ENCODE measurements around the gene SCPEP1. TPM values are rescaled to one million over a fixed set of nuclear protein-coding genes. Genes with fewer than 3 reads are reported as not detected.
"Not testable (repeated sequence)": the region's sequence is repeated elsewhere in the genome, so short reads cannot be mapped to it uniquely, and the experiment has no call there.

SCPEP1 gene
- total and polyA plus RNA-seq, 8 donors, result 6.7 to 74.9 (median 35.8) TPM

DNA sequence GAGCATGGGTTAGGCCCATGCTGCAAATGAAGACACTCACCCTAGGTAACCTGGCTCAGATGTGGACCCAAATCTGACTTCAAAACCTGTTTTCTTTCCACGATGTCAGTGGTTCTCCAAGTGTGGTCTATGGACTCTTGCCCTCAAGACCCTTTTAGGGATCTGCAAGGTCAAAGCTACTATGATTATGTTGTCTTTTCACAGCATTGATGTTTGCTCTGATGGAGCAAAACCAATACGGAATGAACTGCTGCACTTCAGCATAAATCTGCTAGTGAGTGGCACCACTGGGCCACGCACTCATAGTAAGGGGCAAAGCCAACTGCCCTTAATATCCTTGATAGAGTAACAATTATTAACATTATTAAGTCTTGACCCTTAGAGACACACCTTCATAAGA lies 42.5 kb upstream of the SCPEP1 start:
- H3K36me3 ChIP-seq, result peaks cover 11 to 79% (median 64%) of the 10 kb centered on the region in 4 donors
- no peak overlapping the region for H3K27ac ChIP-seq
- intact Hi-C loops (cut with DNase I; ENCODE audit: low total_unique reads), result loop anchor here (5.0 kb wide), 1 partner anchor 113 kb away; no protein-coding TSS in a partner anchor
- no peaks in the 10 kb centered on the region for H3K9me3 ChIP-seq
- TF ChIP-seq, protein P1, sequence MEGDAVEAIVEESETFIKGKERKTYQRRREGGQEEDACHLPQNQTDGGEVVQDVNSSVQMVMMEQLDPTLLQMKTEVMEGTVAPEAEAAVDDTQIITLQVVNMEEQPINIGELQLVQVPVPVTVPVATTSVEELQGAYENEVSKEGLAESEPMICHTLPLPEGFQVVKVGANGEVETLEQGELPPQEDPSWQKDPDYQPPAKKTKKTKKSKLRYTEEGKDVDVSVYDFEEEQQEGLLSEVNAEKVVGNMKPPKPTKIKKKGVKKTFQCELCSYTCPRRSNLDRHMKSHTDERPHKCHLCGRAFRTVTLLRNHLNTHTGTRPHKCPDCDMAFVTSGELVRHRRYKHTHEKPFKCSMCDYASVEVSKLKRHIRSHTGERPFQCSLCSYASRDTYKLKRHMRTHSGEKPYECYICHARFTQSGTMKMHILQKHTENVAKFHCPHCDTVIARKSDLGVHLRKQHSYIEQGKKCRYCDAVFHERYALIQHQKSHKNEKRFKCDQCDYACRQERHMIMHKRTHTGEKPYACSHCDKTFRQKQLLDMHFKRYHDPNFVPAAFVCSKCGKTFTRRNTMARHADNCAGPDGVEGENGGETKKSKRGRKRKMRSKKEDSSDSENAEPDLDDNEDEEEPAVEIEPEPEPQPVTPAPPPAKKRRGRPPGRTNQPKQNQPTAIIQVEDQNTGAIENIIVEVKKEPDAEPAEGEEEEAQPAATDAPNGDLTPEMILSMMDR (IDR thresholded peaks at IDR 0.05), result no peak
- TF ChIP-seq EP300 (IDR thresholded peaks at IDR 0.05) (no peak), POLR2A (IDR thresholded peaks at IDR 0.05) (no peak), POLR2AphosphoS5 (IDR thresholded peaks at IDR 0.05) (no peak)
- no peak overlapping the region for H3K4me3 ChIP-seq
- DNase-seq, result no peak
- no peaks in the 10 kb centered on the region for H3K27me3 ChIP-seq
- 87 to 91% (median 91%) methylated on average over 3 of the region's 3 CpGs for WGBS, 5 donors
- peaks cover 0 to 13% (median 0%) of the 10 kb centered on the region in 4 donors for H3K4me1 ChIP-seq

DNA sequence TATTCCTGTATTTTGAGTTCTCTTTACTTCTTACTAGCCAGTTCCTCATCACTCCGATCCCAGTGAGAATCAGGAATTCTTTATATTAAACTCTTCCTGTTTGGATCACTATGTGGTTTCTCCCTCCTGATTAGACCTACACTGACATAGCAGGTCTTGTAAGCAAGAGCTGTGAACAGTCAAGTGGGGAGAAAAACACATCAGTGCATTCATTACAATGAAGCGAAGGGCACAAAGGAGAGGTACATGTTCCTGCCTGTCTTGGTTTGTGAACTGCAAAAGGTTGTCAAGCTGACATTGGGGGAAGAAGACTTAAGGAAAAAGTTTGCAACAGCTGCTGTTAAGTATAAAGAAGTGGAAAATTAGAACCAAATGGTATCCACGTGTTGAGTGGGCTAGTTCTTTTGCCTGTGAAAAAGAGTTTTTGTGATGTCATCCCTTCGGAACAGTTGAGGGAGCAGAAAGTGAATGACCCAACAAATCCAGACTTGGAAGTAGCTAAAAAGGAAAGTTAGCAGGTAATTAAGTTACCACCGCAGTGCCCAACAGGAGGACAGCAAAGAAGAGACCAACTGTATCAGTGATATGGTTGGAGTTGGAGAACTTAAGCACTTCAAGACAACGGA lies 41.1 kb upstream of the SCPEP1 start:
- Histone ChIP-seq H3K4me1 (peaks cover 0 to 13% (median 0%) of the 10 kb centered on the region in 4 donors), H3K4me3 (no peak overlapping the region), H3K36me3 (peaks cover 24 to 92% (median 77%) of the 10 kb centered on the region in 4 donors), H3K9me3 (no peaks in the 10 kb centered on the region), H3K27ac (peak overlapping the region in 3 of 5 donors; percentile 1 to 44 (median 31)), H3K27me3 (no peaks in the 10 kb centered on the region)
- whole genome bisulfite sequencing, 5 donors, result 74 to 86% (median 83%) methylated on average over 6 of the region's 6 CpGs
- TF ChIP-seq POLR2A (IDR thresholded peaks at IDR 0.05), result no peak
- TF ChIP-seq, protein P1 (IDR thresholded peaks at IDR 0.05), result no peak
- TF ChIP-seq EP300 (IDR thresholded peaks at IDR 0.05), result no peak
- TF ChIP-seq POLR2AphosphoS5 (IDR thresholded peaks at IDR 0.05), result no peak
- intact Hi-C loops (cut with DNase I; ENCODE audit: low total_unique reads), result loop anchor here (5.0 kb wide), 1 partner anchor 115 kb away; no protein-coding TSS in a partner anchor
- no peak for DNase-seq

DNA sequence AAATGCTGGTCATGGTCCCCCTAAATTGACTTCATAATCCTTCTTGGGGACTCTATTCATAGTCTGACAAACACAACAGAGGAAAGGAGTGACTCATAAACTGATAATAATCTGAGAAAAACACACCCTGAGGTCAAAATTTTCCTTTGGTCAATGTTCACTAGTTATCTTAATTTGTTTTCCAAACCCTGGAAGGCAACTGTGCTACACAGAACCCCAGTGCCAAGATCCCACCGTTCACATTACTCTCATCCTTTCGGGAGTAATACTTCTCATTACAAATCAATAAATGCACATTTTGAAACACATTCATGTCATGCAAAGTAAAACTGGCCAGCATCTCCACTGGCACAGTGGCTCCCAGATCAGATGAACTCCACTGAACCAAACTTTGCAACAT lies 40.2 kb upstream of the SCPEP1 start:
- peaks cover 0 to 13% (median 0%) of the 10 kb centered on the region in 4 donors for H3K4me1 ChIP-seq
- intact Hi-C loops (cut with DNase I; ENCODE audit: low total_unique reads), result loop anchor here (5.0 kb wide), 1 partner anchor 115 kb away; no protein-coding TSS in a partner anchor
- H3K27ac ChIP-seq, result peak overlapping the region in 2 of 5 donors; percentile 1 to 44
- no peaks in the 10 kb centered on the region for H3K27me3 ChIP-seq
- 38 to 62% (median 49%) methylated on average over 2 of the region's 2 CpGs for WGBS, 5 donors
- no peaks in the 10 kb centered on the region for H3K9me3 ChIP-seq
- no peak for DNase-seq
- H3K36me3 ChIP-seq, result peaks cover 30 to 99% (median 86%) of the 10 kb centered on the region in 4 donors
- TF ChIP-seq EP300 (IDR thresholded peaks at IDR 0.05) (no peak), POLR2AphosphoS5 (IDR thresholded peaks at IDR 0.05) (no peak), POLR2A (IDR thresholded peaks at IDR 0.05) (no peak)
- TF ChIP-seq, protein P1 (IDR thresholded peaks at IDR 0.05), result no peak
- no peak overlapping the region for H3K4me3 ChIP-seq

DNA sequence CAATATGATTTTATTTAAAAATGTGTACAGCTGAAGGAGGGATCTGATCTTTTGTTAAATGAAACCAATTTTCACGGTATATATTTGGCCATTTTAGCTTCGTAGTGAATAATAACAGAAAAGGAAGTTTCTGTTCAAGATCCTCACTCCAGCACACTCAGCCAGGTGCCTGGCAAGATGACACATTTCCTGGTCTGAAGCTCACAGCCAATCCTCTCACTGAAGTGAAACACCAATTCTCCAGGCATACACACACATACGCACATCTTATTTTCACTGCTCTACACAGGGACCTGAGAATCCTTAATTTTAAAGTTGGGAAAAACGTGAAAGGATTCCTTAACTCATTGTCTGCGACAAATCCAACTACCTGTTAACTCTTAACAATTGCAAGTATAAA lies 39.7 kb upstream of the SCPEP1 start:
- H3K4me3 ChIP-seq, H3K27me3 ChIP-seq, H3K9me3 ChIP-seq, DNase-seq: not testable (repeated sequence)
- intact Hi-C loops (cut with DNase I; ENCODE audit: low total_unique reads), result loop anchor here (5.0 kb wide), 1 partner anchor 116 kb away; no protein-coding TSS in a partner anchor
- WGBS, 5 donors, result 80 to 87% (median 86%) methylated on average over 5 of the region's 5 CpGs
- Histone ChIP-seq H3K36me3 (peaks cover 30 to 97% (median 91%) of the 10 kb centered on the region in 4 donors), H3K27ac (peak overlapping the region in 1 of 5 donors; percentile 44), H3K4me1 (peaks cover 0 to 13% (median 0%) of the 10 kb centered on the region in 4 donors)
